ENCODE results near the gene TBKBP1.
A peak's percentile ranks its signal among the peaks of the same experiment; 100 is the strongest.

TBKBP1 gene

DNA sequence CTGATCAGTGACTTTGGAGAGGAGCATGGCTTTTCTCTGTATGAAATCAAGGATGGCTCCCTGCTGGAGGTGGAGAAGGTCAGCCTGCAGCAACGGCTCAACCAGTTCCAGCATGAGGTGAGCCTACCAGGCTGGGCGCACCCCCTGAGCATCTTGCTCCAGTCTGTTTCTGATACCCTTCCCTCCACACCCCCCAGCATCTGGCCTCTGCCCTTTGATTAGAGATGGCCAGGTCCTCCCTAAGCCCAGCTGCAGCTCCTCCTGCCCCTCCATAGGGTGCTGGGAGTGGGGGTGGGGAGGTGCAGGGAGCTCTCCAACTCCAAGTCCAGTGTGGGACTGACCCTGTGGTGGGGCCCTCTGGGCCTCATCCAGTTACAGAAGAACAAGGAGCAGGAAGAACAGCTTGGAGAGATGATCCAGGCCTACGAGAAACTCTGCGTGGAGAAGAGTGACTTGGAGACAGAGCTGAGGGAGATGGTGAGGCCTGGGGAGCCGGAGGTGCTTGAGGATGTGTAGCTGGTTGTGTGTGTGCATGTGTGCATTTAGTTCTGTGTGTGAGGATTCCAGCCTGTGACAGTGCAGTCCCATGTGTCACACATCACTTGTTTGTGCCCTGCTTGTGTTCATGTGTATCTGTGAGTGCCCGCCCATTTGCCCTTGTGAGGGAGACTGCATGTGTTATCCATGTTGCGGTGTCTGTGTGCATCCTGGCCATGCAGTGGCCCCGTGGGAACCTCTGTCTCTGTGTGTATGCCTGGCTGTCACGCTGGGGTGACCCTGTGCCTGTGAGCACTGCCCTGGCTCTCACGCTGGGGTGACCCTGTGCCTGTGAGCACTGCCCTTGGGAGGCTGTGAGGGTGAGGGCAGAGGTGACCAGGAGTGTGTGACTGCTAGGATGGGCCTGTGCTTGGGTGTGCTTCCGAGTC, 3.0 kb downstream of the TBKBP1 start:
- no peak for DNase-seq
- in situ Hi-C loops (cut with MboI; ENCODE audit: low pct_unique_long_range_greater_than_20kb, low sequenced_read_pairs) = no loop called here

DNA sequence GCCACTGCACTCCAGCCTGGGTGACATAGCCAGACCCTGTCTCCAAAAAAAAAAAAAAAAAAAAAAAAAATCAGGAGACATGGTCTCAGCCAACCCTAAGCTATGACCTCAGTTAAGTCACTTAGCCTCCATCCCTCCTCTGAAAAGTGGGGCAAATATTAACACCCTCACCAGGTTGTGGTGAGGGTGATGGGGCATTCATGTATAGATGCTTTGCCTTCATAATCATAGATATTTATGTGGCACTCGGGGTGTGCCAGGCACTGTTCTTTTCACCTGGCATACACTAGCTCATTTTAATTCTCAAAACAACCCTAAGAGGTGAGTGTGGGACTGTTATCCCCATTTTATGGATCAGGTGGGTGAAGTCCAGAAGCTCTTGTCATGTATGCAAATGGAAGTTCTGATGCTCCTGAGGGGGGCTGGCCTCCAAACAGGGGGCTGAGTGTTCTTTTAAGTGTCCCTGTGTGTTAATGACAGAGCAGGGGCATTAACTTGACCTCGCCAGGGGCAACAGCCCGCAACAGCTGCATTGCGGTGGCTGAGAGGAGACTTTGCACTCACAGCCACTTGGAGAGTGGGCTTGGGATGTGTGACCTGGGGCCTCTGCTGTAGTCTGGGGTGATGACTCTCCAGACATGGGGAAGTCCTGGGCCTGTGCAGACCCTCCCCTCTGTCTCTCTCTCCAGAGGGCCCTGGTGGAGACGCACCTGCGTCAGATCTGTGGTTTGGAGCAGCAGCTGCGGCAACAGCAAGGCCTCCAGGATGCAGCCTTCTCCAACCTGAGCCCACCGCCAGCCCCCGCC, 4.1 kb downstream of the TBKBP1 start:
- no peak for DNase-seq
- in situ Hi-C loops (cut with MboI; ENCODE audit: low pct_unique_long_range_greater_than_20kb, low sequenced_read_pairs) = no loop called here

DNA sequence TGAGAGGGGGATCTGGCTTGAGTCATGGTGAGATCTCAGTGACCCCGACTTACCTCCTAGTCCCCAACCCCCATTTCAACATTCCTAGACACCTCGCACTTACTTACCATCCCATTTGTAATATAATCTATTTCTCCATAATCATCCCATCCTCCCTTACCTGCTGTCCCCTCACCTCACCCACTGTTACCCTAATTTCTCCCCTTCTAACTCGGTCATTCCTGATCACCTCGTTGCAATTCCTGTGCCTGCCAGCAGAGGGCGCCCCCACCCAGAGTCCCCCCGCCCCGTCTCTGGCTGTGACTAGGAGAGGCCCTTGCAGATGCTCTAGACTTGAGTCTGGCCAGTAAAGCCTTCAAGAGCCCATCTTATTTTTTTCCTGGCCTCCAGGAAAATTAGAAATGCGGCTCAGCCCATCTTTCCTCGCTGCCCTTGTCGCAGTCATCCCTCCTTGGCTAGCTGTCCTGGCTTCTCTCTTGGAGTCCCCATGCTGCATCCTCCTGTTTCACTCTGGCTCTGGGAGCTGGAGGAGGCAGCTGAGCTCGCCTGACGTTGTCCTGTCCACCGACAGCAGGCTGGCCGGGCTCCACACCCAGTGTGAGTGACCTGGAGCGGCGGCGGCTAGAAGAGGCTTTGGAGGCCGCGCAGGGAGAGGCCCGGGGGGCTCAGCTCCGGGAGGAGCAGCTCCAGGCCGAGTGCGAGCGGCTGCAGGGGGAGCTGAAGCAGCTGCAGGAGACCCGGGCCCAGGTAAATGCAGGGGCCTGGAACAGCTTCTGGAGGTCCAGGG, 5.0 kb downstream of the TBKBP1 start:
- in situ Hi-C loops (cut with MboI; ENCODE audit: low pct_unique_long_range_greater_than_20kb, low sequenced_read_pairs) = no loop called here
- DNase-seq = peak; percentile 73

DNA sequence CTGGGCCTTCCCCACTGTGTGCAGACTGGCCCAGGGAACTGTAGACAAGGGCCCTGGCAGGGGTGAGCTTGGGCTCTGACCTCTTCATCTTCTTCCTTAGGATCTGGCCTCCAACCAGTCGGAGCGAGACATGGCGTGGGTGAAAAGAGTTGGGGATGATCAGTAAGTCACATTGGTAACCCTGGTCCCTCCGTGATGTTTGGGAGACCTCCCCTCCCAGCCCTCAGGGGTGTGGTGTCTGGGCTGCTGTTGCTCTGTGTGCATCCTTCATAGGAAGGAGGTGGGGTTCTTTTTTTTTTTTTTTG, 5.5 kb downstream of the TBKBP1 start:
- in situ Hi-C loops (cut with MboI; ENCODE audit: low pct_unique_long_range_greater_than_20kb, low sequenced_read_pairs) = no loop called here
- DNase-seq = no peak

DNA sequence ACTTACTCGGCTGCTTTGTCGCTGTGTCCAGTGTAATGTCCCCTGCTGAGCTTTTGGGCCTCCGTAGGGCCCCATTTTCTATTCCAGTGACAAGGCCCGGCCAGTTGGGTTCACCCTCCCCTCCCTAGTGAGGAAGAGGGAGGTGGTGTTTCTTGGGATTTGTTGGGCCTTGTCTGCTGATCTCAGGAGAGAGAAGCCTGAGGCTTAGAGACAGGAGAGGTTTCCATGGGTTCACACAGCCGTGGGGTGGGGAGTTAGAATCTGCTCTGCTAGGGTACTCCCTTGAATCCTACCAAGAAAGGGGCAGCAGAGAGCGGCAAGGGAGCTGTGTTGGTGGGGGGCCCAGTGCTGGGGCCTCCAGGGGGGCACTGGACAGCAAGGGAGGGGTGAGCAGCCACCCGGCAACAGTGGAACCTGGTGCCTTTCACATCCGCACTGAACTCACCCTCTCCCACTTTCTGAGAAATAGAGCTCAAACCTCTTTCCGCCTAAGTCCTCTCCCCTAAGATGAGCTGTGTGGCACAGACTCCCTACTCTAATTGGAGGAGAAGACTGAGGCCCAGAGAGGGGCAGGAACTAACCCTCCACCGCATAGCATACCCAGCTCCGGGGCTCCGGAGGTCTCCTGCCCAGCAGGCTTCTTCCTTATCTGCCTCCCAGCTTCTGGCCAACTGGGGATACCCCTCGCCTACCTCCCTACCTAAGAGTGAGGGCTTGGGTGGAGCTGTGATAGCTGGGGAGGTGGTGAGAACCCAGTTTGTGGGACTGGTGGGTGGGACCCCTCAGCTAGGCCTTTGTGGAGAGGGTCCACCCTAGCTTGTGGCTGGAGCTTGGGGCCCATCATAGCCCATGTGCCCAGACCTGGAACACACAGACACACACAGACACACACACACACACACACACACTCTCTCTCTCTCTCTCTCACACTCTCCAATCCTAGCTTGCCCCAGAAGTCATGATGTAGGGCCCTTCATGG, 6.8 kb downstream of the TBKBP1 start:
- no peak for DNase-seq
- in situ Hi-C loops (cut with MboI; ENCODE audit: low pct_unique_long_range_greater_than_20kb, low sequenced_read_pairs) = no loop called here

DNA sequence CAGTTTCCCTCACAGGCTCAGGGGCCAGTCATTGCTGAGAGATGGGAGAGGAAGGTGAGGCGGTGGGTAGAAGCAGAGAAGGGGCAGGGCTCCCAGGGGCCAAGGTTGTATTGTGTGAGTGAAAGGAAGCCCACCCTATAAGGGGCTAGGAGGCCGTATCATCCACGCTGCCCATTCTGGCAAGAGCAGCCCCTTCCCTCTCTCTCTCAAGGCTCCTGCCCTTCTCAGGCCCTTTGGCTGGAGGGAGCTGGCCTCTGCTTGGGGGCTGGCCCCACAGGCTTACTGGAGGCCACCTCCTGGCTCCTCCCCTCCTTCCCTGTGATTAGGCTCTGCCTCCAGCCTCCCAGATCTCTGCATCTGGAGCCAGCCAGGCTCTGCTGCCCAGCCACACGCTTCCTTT, 7.6 kb downstream of the TBKBP1 start:
- in situ Hi-C loops (cut with MboI; ENCODE audit: low pct_unique_long_range_greater_than_20kb, low sequenced_read_pairs) = no loop called here
- no peak for DNase-seq

DNA sequence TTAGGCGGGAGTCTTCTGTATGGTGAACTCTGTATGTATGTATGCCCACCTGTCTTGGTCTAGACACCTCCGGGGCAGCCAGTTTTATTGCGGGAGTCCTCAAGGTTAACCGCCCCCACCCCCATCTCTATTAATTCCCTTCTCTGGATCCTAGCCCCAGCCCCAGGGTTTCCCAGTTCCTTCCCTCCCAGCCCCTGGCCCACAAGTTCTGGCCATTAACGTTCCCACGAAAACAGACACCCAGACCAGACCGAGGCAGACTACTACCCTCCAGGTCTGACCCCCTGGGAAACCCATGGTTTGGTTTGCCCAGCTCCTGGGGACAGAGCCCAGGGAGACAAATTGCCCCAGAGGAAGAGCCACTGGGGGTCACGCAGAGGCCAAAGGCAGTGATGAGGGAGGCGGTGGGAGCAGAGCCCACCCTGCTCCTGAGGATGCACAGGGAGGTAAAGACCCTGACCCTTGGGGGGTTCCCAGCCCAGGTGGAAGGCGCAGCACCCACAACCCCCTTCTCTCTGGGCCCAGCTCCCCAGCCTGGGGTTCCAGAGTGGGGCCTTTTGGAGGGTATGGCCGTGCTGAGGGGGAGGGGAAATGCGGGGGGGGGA, 8.5 kb downstream of the TBKBP1 start:
- DNase-seq = no peak
- in situ Hi-C loops (cut with MboI; ENCODE audit: low pct_unique_long_range_greater_than_20kb, low sequenced_read_pairs) = no loop called here

DNA sequence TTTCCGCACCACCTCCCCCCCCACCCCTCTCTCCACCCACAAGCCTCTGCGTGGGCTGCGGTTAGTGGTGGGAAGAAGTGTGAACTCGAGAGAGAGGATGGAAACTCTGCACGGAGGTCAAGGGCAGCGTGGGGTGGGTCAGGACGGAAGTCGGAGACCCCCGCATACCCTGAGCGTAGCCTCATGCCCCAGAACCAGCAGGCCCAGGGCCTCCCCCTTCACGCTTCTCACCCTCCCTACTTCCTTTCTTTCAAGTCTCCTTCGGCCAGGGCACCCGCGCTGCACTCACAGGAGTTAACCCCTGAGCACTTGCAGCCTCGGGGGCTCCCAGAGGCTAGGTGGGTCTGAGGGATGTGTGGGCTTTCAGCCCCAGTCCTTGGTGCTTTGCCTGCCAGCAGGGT, 9.2 kb downstream of the TBKBP1 start:
- peak; percentile 48 for DNase-seq
- in situ Hi-C loops (cut with MboI; ENCODE audit: low pct_unique_long_range_greater_than_20kb, low sequenced_read_pairs) = no loop called here

DNA sequence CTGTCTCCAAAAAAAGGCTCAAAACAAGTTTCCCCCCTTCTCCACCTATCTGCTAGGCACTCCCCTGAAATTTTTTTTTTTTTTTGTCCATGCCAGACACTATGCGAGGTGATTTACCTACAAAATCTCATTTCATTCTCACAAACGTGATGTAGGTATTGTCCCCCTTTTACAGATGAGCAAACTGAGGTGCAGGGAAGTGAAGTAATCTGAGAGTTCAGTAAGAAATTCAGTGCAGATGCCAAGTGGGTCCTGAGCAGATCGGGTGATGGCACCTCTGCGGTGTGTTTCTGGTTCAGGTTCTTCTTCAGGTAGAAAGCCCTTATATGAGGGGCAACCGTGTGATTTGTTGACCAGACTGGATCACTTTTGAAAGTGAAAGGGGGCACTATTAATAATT, 9.7 kb downstream of the TBKBP1 start:
- no peak for DNase-seq
- in situ Hi-C loops (cut with MboI; ENCODE audit: low pct_unique_long_range_greater_than_20kb, low sequenced_read_pairs) = no loop called here

DNA sequence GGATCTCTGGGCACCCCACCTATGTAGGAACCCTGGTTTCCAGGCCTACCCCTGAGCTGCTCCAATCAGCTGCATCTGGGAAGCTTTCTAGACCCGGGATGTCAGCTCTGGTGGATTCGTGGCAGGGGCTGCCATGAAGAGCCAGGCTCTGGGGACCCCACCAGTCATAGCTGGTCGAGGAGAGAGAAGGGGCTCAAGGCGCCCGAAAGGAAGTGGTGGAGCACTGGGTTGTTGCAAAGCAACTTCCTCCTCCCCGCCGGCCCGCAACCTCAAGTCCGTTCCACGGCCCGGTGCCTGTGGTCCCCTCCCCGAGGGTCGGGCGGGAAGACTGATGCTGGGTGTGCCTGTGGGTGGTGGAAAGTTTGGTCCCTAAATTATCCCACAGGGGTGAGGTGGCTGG, 10.2 kb downstream of the TBKBP1 start:
- DNase-seq = no peak
- in situ Hi-C loops (cut with MboI; ENCODE audit: low pct_unique_long_range_greater_than_20kb, low sequenced_read_pairs) = no loop called here

DNA sequence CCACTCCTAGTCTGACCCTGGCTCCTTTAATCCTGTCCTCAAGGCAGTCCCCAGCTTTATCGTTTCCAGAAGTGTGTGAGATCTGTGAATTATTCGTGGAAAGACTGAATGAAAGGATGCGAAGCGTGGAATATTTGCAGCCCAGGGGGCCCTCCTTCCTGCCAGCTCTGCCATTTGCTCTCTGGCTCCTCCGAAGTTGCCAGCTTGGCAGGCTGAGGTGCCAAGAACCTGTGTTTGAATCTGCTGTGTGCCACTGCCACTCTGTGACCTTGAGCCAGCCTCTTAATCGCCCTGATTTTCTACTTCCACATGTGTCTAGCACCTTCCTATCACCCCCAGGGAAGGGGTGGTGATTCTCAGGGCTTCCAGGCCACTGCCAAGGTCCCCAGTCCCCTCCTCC, 10.8 kb downstream of the TBKBP1 start:
- in situ Hi-C loops (cut with MboI; ENCODE audit: low pct_unique_long_range_greater_than_20kb, low sequenced_read_pairs) = no loop called here
- DNase-seq = no peak

DNA sequence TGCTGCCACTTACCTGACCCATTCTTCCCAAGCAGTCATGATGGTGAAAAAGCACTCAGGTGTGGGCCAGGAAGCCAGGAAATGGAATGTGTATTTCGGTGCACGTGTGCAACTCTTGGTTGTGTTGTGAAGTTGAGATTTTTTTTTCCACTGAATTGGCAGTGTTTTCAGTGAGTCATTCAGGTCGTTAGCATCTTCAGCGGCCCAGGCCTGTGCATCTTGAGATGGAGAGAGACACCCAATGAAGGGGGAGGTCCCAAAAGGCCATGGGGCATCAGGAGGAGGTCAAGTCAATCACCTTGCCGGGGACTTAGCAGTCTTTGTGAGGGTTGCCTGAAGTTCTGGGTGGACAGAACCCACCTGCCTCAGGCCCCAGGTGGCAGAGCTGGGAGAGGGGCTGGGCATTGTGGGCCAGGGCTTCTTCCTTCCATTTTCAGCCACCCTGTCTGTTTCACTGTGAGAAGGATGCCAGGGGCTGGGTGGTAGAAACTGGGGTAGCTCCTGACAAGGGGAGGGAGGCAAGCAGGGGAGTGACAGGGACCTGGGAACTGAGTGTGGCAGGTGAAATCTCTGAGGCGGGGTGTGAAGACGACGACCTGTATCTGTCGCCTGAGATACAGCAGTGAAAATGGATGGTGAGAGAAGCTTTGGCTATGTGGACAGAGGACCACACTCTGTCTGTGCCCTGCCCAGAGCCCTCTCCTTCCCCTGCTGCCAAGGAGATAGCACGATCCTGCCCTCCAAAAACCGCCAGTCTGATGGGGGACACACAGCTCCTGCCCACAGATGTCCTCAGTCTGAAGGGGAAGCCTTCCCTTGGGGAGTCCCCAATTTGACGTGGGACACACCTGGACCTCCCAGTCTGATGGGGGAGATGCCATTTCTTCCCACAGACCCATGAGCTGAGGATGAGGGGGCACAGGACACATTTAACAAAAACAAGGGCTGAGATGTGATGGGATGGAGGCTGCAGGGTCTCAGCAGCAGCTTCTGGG, 11.9 kb downstream of the TBKBP1 start:
- in situ Hi-C loops (cut with MboI; ENCODE audit: low pct_unique_long_range_greater_than_20kb, low sequenced_read_pairs) = no loop called here
- no peak for DNase-seq

DNA sequence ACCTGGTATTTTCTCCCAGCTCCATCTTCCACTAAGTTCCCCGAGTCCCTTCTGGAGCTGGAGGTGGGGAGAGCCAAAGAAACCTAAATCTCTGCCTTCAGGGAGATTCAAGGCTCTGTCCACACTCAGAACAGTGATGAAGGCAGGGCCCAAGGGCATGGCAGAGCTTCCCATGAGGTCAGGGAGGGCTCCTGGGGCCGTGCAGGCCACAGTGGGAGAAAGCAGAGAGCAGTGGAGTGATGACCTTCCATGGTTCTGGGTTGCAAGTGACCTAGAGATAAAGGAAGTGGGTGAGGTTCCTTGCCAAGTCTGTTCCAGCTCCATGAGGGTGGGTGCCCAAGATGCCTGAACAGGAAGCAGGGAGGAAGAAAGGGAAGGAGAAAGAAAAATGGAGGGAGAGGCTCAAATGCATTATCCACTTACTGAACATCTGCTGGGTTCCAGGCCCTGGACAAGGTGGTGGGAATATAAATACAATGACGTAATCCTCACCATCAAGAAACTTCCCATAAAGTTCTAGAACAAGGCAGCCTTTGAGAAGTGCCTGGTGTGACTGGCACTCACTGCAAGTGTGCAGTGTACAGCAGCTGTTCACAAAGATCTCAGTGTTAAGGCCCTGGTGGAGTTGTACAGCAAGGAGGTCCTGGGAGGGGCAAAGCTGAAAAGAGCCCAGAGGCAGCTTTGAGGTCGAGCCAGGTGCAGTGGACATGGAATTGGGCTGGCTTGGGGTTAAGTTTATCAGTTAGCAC, 13.3 kb downstream of the TBKBP1 start:
- no peak for DNase-seq
- in situ Hi-C loops (cut with MboI; ENCODE audit: low pct_unique_long_range_greater_than_20kb, low sequenced_read_pairs) = no loop called here

DNA sequence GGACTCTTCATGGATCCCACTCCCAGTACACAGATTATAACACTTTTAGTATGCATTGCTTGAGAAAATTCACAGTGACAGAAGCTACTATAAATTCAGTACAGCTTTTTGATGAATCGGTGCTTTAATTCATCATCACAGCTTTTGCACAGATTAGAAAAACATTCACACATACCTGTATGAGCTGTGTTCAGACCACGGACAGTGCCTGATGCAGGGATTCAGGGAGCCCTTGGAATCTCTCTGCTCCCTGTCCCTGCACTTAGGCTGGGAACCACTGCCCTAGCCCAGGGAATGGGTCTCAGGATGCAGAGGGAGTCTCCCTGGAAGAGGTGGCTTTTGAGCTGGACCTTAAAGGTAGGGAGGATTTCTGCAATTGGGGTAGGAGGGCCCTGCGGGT, 13.9 kb downstream of the TBKBP1 start:
- in situ Hi-C loops (cut with MboI; ENCODE audit: low pct_unique_long_range_greater_than_20kb, low sequenced_read_pairs) = no loop called here
- no peak for DNase-seq

DNA sequence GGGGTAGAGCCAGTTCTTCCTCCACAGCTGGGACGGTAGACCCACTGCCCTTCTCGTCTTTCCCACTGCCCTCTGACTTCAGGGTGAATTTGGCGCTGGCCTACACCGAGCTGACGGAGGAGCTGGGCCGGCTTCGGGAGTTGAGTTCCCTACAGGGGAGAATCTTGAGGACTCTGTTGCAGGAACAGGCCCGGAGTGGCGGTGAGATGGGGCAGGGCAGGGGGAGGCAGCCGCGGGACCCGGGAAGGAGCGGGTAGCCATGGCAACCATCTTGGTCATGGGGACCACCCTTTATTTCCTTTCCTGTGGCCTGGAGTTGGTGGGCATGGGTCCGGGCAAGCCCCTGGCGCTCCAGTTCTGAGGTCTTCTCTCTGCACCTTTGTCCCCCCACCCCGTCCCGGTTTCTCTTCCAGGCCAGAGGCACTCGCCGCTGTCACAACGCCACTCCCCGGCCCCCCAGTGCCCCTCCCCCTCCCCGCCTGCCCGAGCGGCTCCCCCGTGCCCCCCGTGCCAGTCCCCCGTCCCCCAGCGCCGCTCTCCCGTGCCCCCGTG, 14.4 kb downstream of the TBKBP1 start:
- DNase-seq = no peak
- in situ Hi-C loops (cut with MboI; ENCODE audit: low pct_unique_long_range_greater_than_20kb, low sequenced_read_pairs) = no loop called here

DNA sequence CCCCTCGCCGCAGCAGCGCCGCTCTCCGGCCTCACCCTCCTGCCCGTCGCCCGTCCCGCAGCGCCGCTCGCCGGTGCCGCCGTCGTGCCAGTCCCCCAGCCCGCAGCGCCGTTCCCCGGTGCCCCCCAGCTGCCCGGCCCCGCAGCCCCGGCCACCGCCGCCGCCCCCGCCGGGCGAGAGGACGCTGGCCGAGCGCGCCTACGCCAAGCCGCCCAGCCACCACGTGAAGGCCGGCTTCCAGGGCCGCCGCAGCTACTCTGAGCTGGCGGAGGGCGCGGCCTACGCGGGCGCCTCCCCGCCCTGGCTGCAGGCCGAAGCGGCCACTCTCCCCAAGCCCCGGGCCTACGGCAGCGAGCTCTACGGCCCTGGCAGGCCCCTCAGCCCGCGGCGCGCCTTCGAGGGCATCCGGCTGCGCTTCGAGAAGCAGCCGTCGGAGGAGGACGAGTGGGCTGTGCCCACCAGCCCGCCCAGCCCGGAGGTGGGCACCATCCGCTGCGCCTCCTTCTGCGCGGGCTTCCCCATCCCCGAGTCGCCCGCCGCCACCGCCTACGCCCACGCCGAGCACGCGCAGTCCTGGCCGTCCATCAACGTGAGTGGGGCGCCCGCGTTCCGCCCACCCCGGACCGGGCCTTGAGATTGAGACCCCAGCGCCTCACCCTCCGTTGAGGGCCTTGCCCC, 15.0 kb downstream of the TBKBP1 start:
- DNase-seq = no peak
- in situ Hi-C loops (cut with MboI; ENCODE audit: low pct_unique_long_range_greater_than_20kb, low sequenced_read_pairs) = no loop called here
